H1 (cell line): Measurements from ENCODE around the gene CCDC121. TPM values are rescaled to one million over a fixed set of nuclear protein-coding genes. Genes with fewer than 3 reads are reported as not detected.

Experiments
- CEBPB ChIP-seq: IDR thresholded peaks from 2 replicates; pipeline ENCODE4 v1.6.1; 2012; ENCODE audit warnings: low read depth, low read length
- CREB1 ChIP-seq: IDR thresholded peaks from 2 replicates; pipeline ENCODE4 v1.6.1; 2012; ENCODE audit warnings: inconsistent platforms
- EP300 ChIP-seq, 2 experiments: IDR thresholded peaks; 1 replicate in 1 of 2; 2 replicates in 1 of 2; pipeline ENCODE4 v1.6.1; 2011 to 2012; ENCODE audit warnings: low read depth in 2 of 2, low read length in 2 of 2, mild to moderate bottlenecking in 2 of 2, borderline replicate concordance in 1 of 2, inconsistent platforms in 1 of 2, moderate library complexity in 1 of 2
- JUND ChIP-seq: IDR thresholded peaks from 2 replicates; pipeline ENCODE4 v1.6.1; 2011; ENCODE audit warnings: mild to moderate bottlenecking, improper control_type of control experiment, low read length
- MAFK ChIP-seq: IDR thresholded peaks from 2 replicates; pipeline ENCODE4 v1.6.1; 2012; ENCODE audit warnings: low read depth, mild to moderate bottlenecking, improper control_type of control experiment, low read length
- USF2 ChIP-seq: IDR thresholded peaks from 2 replicates; pipeline ENCODE4 v1.6.1; 2011; ENCODE audit warnings: low read length, improper control_type of control experiment
- ZNF274 ChIP-seq: IDR thresholded peaks from 2 replicates; pipeline ENCODE4 v1.7.0; 2012; ENCODE audit warnings: low read length, borderline replicate concordance; ENCODE audit errors: extremely low read depth
- polyA plus RNA-seq, 7 experiments: library from polyadenylated mRNA; depleted of rRNA in 3 of 7; stranded (reverse) in 5 of 7; unstranded in 2 of 7; fragments of >200 nt in 5 of 7; fragments of 200-250 nt in 2 of 7; gene quantifications; 1 replicate in 5 of 7; 2 replicates in 1 of 7; 4 replicates in 1 of 7; pipeline versions ENCODE4 v1.2.1 to v1.2.3, GENCODE V29; 2011 to 2013; ENCODE audit warnings: missing spikeins in 2 of 7, mixed read lengths in 2 of 7
- total RNA-seq: library from RNA; stranded (reverse); fragmentation: NEBNext Ultra II Directional; extraction: Animal tissue kit (Norgen Biotek cat#: 25700); gene quantifications from 2 replicates; pipeline ENCODE4 v1.2.1, GENCODE V29; 2021

CCDC121 gene
- total and polyA plus RNA-seq, 2 of the 8 experiments (the other 6 are each of a cell fraction or from before 2014, with no cell fraction given): 0.68 to 1.5 TPM

- TF ChIP-seq CREB1 (no peak), USF2 (no peak), ZNF274 (no peak), CEBPB (no peak), MAFK (no peak), EP300 (IDR thresholded peaks at IDR 0.05; ENCODE audit: borderline replicate concordance in 1 of 2, low read depth in 2 of 2, low read length in 2 of 2) (no peak), JUND (no peak)
- TF ChIP-seq, all 59 proteins: peak for 0
These were observed 44.1 kb upstream of the CCDC121 start (continued) for GRCh38 chr2:27672723-27673486.
